IPS-18a (cell line): ENCODE measurements around the gene MDFI.

Experiments used
- H3K27ac ChIP-seq: one replicate; pipeline ENCODE4 v1.5.1; 2013; ENCODE audit warnings: low read length
- H3K27me3 ChIP-seq: one replicate; pipeline ENCODE4 v1.6.1; 2013; ENCODE audit warnings: mild to moderate bottlenecking, low read length; ENCODE audit not compliant: control insufficient read depth, insufficient read depth
- H3K36me3 ChIP-seq: one replicate; pipeline ENCODE4 v1.6.1; 2013; ENCODE audit warnings: low read depth, low read length; ENCODE audit not compliant: control insufficient read depth
- H3K4me1 ChIP-seq: one replicate; pipeline ENCODE4 v1.6.1; 2013; ENCODE audit warnings: low read depth, low read length; ENCODE audit not compliant: control insufficient read depth
- H3K4me3 ChIP-seq: one replicate; pipeline ENCODE4 v1.5.1; 2013; ENCODE audit warnings: low read length
- H3K9ac ChIP-seq: one replicate; pipeline ENCODE4 v1.6.1; 2013; ENCODE audit warnings: mild to moderate bottlenecking, low read length, moderate library complexity
- H3K9me3 ChIP-seq: one replicate; pipeline ENCODE4 v1.6.1; 2013; ENCODE audit warnings: low read depth, low read length; ENCODE audit not compliant: control insufficient read depth

The MDFI gene

DNA sequence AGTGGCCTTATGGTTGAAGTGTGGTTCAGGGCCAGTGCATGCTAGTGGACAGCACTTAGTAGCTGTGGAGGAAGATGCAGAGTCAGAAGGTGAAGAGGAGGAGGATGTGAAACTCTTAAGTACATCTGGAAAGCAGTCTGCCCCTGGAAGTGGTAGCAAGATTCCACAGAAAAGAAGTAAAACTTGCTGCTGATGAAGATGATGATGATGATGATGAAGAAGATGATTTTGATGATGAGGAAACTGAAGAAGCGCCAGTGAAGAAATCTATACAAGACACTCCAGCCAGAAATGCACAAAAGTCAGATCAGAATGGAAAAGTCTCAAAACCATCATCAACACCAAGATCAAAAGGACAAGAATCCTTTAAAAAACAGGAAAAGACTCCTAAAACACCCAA lies 28.9 kb downstream of the MDFI start:
- H3K27me3 ChIP-seq: peaks cover 3% of the 10 kb centered on the region
- no peak overlapping the region for H3K27ac ChIP-seq
- peaks cover 3% of the 10 kb centered on the region for H3K9me3 ChIP-seq
- H3K36me3 ChIP-seq: no peaks in the 10 kb centered on the region
- no peaks in the 10 kb centered on the region for H3K4me1 ChIP-seq
- no peak overlapping the region for H3K4me3 ChIP-seq
- no peak overlapping the region for H3K9ac ChIP-seq

DNA sequence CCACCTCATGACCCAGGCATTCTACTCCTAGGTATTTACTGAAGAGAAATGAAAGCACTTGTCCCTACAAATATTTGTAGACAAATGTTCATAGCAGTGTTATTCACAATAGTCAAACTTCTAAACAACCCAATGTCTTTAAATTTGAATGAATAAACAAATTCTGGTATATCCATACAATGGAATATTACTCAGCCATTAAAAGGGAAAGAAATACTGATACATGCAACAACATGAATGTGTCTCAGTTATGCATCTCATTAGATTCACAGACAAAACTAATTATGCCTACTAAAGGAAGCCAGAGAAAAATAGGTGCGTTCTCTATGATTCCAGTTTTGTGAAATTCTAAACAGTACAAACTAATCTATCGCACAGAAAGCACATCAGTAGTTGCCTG lies 30.7 kb downstream of the MDFI start:
- H3K27ac ChIP-seq: no peak overlapping the region

DNA sequence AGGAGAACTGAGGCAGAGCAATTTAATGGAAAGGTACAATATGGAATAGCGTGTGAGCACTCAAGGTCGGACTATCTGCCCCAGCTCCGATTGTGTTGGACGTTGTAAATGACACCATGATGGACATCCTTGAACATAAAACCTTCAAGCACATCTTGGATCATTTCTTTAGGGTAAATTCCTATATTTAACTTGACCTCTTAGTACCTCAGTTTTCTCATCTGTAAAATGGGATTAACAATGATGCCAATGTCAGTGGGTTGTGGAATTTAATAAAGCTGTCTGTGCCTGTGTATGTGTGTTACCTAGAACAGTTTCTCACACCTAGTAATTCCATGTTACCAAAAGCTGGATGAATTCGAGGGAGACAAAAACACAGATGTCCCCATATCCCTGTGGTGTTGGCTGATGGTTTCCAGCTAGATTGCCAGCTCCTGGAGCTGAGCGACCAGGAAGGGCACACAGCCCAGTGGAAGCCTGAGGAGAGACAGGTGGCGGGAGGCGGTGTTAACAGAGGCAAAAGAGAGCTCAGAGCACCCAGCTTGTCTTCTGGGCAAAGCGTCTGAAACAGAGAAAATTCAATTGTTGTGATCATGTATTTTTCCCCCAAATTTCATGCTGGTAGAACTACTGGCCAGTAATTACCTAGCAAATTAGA lies 32.6 kb downstream of the MDFI start:
- Histone ChIP-seq H3K4me3 (no peak overlapping the region), H3K27ac (no peak overlapping the region), H3K9ac (no peak overlapping the region), H3K4me1 (no peaks in the 10 kb centered on the region), H3K9me3 (peaks cover 3% of the 10 kb centered on the region), H3K27me3 (peaks cover 3% of the 10 kb centered on the region), H3K36me3 (no peaks in the 10 kb centered on the region)

More for the DNA sequence above, 30.7 kb downstream of the MDFI start:
- Histone ChIP-seq H3K4me1 (no peaks in the 10 kb centered on the region), H3K9me3 (peaks cover 3% of the 10 kb centered on the region), H3K36me3 (no peaks in the 10 kb centered on the region), H3K4me3 (no peak overlapping the region), H3K27me3 (peaks cover 3% of the 10 kb centered on the region), H3K9ac (no peak overlapping the region)

DNA sequence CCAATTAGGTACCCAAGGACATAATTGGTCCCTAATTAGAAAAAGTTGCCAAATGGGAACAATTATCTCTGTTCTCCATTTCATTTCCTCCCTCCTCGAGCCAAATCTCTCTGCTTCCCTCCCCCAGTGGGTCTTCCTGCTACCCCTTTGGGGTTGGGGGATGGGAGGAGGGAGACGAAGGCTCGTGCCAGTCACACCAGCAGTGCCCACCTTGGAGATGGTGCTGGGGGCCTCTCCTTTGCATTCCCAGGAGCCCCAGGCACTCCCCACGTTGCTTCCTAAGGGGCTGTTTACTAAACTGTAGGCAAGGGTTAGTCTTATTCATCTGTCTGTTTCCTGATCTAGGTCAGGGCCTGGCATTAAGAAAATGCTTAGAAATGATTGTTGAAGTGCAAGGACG lies 33.1 kb downstream of the MDFI start:
- Histone ChIP-seq H3K36me3 (no peaks in the 10 kb centered on the region), H3K27ac (no peak overlapping the region), H3K9ac (no peak overlapping the region), H3K9me3 (peaks cover 3% of the 10 kb centered on the region), H3K27me3 (peaks cover 3% of the 10 kb centered on the region), H3K4me3 (no peak overlapping the region), H3K4me1 (no peaks in the 10 kb centered on the region)

DNA sequence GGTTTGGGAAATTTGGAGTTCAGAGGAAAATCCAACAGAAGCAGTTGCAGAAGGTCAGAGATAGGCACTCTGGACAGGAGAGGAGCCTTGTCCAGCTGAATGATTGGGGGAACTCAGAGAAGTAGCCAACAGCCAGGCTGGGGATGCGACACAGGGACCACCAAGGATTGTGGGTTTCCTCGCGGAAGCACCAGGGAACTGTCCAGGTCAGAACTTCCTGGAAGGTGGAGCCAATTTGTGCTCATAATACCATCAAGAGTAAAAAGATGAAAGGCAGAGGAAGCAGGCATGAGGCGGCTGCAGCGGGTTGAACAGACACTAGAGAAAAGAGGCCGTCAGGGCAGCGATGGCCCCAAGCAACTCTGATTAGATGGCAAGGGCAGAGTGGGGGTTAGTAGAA lies 33.7 kb downstream of the MDFI start:
- Histone ChIP-seq H3K9me3 (peaks cover 3% of the 10 kb centered on the region), H3K4me3 (no peak overlapping the region), H3K36me3 (no peaks in the 10 kb centered on the region), H3K4me1 (no peaks in the 10 kb centered on the region), H3K9ac (no peak overlapping the region), H3K27ac (no peak overlapping the region), H3K27me3 (peaks cover 7% of the 10 kb centered on the region)

DNA sequence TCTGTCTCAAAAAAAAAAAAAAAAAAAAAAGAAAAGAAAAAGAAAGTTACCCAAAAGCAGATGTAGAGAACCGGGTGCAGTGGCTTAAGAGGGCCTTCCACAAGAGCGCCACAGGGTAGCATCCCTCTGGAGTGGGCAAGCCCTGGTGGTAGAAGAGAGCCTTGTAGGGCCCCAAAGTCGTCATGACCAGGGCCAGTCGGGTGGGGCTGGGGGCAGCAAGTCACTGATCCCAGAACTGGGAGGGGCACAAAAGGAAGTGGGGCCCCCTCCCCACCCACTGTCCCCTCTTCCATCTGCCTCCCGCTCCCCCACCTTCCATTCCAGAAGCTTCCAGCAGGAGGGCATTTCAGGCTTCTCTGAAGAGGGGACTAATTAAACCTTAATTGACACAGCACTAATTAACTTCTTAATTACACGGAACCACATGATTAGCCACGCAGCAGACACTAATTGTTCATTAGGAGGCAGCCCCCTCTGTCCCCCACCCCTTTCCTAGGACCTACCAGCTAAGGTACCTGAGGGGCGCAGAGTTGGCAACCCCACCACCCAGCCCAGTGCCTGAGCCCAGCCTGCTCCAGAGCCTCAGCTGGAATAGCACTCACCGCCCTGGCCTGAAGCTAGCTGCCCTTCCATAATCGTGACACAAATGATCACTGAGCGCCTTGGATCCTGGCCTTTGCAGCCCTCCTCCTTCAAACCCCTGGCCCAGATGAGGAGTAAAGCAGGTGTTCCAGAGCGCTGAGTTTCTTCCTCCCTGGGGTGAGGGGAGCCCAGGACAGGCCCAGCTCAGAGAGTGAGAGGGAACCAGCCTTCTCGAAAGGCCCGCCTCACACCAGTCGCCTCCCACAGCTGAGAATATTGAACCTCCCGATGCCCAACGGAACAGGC lies 34.8 kb downstream of the MDFI start:
- H3K9ac ChIP-seq: no peak overlapping the region
- H3K4me1 ChIP-seq: no peaks in the 10 kb centered on the region
- H3K4me3 ChIP-seq: no peak overlapping the region

DNA sequence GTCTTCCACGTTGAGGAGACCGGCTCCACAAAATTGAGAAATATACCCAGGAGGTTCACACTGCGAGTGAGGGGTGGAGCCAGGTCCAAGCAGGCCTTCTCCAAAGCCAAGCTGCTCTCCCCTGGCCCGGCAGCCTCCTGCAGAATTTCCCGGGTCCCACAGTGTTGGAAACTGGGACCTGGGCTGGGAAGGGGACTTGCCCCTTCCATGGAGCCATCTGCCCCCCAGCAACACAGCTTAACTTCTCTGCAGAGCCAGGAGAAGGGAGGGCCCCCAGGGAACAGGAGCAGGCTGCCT lies 35.4 kb downstream of the MDFI start:
- no peak overlapping the region for H3K4me3 ChIP-seq
- no peaks in the 10 kb centered on the region for H3K36me3 ChIP-seq
- no peak overlapping the region for H3K27ac ChIP-seq
- no peak overlapping the region for H3K9ac ChIP-seq
- peaks cover 18% of the 10 kb centered on the region for H3K27me3 ChIP-seq
- H3K9me3 ChIP-seq: peaks cover 3% of the 10 kb centered on the region
- no peaks in the 10 kb centered on the region for H3K4me1 ChIP-seq

More for the DNA sequence above, 34.8 kb downstream of the MDFI start:
- Histone ChIP-seq H3K9me3 (peaks cover 3% of the 10 kb centered on the region), H3K27ac (no peak overlapping the region), H3K36me3 (no peaks in the 10 kb centered on the region), H3K27me3 (peaks cover 17% of the 10 kb centered on the region)

DNA sequence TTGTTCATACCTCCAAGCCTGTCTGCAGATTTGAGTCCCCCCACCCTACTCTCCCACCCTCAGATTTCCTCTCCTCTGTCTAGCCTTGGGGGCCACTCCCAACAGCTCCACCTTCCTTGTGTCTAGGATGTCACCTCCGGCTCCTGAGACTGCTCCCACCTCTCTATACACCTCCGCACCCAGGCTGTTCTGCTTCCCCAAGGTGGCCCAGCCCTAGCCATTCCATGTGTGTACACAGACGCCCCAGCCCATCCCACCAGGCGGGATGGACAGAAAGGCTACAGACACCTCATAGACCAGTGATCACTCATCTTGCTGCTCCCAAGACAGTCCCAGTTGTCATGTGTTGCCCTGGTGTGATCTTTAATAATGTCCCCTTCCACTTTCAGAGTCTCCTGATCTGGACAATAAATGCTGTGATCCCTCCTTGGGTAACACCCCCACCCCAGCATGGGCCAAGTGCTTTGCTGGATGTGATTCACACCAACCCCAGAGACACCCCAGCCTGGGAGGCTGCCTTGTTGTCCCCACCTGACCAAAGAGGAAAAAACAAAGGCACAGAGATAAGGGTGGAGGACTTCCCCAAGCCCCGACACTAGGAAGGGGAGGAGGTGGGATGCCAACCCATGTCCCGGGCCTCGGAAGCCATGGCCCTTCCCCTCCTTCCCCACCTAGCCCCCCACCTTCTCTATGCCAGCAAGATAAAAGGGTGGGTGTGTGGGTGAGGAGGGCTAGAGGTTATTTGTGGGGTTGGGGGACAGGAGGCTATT lies 36.1 kb downstream of the MDFI start:
- Histone ChIP-seq H3K27me3 (peaks cover 18% of the 10 kb centered on the region), H3K9me3 (no peaks in the 10 kb centered on the region), H3K27ac (no peak overlapping the region), H3K4me1 (no peaks in the 10 kb centered on the region), H3K4me3 (no peak overlapping the region), H3K36me3 (no peaks in the 10 kb centered on the region), H3K9ac (no peak overlapping the region)

DNA sequence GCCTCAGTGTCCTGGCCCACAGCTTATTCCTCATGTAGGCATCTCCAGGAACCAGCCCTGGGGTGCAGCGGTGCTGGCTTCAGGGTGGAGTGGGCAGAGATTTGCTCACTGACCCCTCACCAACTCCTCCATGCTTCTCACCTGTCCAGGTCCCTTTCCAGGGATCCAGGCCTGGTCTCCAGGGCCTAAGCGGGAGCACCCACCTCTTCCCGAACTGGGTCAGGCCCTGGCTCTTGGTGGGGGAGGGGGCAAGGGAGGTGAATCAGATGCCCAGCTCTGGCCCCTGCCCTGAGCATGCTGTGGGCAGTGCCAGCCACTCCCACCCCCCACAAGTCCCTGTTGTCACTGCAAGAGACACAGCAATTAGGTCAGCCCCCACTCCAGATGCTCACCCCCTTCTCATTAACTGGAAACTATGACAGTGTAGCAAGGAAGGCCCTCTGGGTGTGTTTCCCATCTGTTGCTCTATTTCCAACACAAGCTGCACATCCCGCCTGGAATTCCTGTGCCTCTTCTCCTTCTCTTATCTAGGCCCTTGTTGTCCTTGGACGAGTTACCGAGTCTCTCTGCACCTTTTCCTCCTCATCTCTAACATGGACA lies 37.0 kb downstream of the MDFI start:
- Histone ChIP-seq H3K27ac (no peak overlapping the region), H3K4me3 (no peak overlapping the region)

DNA sequence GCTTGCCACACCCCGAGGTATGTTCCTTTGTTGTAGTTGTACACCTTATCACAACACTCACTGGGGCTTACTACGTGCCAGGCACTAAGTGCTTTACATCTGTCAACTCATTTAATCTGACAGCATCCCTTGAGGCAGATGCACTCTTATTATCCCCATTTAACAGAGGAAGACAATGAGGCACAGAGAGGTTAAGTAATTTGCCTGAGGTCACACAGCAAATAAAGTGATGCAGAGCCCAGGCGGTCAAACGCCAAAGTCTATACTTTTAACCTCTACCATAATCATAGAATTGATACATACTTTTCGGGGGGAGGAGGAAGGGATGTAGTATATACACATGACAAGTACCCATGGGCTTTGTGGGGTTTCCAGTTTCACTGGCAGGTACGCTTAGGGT lies 37.7 kb downstream of the MDFI start:
- H3K9ac ChIP-seq: no peak overlapping the region
- no peaks in the 10 kb centered on the region for H3K36me3 ChIP-seq
- no peak overlapping the region for H3K4me3 ChIP-seq
- no peaks in the 10 kb centered on the region for H3K9me3 ChIP-seq
- H3K27ac ChIP-seq: no peak overlapping the region
- peaks cover 18% of the 10 kb centered on the region for H3K27me3 ChIP-seq
- H3K4me1 ChIP-seq: no peaks in the 10 kb centered on the region

More for the DNA sequence above, 37.0 kb downstream of the MDFI start:
- peaks cover 18% of the 10 kb centered on the region for H3K27me3 ChIP-seq
- H3K4me1 ChIP-seq: no peaks in the 10 kb centered on the region
- H3K9me3 ChIP-seq: no peaks in the 10 kb centered on the region
- H3K36me3 ChIP-seq: no peaks in the 10 kb centered on the region
- no peak overlapping the region for H3K9ac ChIP-seq

DNA sequence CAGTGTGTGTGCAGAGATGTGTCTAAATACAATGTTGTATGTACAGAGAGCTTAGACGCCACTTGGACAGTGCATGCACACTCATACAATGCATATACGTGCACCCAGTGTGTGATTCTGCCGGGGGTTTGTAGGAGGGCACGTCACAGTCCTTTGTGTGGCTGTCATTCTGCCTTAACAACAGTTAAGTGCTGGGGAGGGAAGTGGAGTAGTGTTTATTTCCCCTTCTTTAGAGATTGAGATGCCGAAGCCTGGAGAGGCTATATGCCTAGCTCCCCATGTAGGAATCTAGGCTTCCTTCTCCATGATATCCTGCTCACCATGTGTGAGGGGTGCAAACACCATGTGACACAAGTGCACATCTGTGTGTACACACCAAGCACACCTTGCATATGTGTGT lies 38.2 kb downstream of the MDFI start:
- no peaks in the 10 kb centered on the region for H3K9me3 ChIP-seq
- no peaks in the 10 kb centered on the region for H3K4me1 ChIP-seq
- no peaks in the 10 kb centered on the region for H3K36me3 ChIP-seq
- H3K27me3 ChIP-seq: peaks cover 18% of the 10 kb centered on the region
- no peak overlapping the region for H3K9ac ChIP-seq
- H3K27ac ChIP-seq: no peak overlapping the region
- H3K4me3 ChIP-seq: no peak overlapping the region
